Gastrocnemius medialis (tissue), 4 donors: ENCODE measurements around the gene DDI2. TPM values are rescaled to one million over a fixed set of nuclear protein-coding genes. Genes with fewer than 3 reads are reported as not detected.
A peak's percentile ranks its signal among the peaks of the same experiment; 100 is the strongest.

Source experiments
- ATAC-seq, 2 donors: fragments of 150-250 bp; one replicate each; pipeline ENCODE4 v1.9.1; 2016
- DNase-seq, 2 donors: peaks; one replicate each; pipeline ENCODE4 v3.0.0-alpha.2; 2019
- H3K27ac ChIP-seq, 4 donors: fragments of 200-600 bp; sonication (generic); 1 replicate in 1 of 4; 2 replicates in 3 of 4; pipeline ENCODE4 v1.5.1; 2016 to 2018; ENCODE audit warnings: mild to moderate bottlenecking in 2 of 4, moderate library complexity in 1 of 4
- H3K27me3 ChIP-seq, 3 donors: fragments of 200-600 bp; sonication (generic) in 2 of 3; 1 replicate in 1 of 3; 2 replicates in 2 of 3; pipeline versions ENCODE4 v1.5.1 to v1.6.0; 2016 to 2019; ENCODE audit warnings: mild to moderate bottlenecking in 1 of 3, moderate library complexity in 1 of 3
- H3K36me3 ChIP-seq, 2 donors: fragments of 200-600 bp; sonication (generic) in 1 of 2; one replicate each; pipeline ENCODE4 v1.5.1; 2017 to 2018
- H3K4me1 ChIP-seq, 2 donors: fragments of 200-600 bp; sonication (generic) in 1 of 2; one replicate each; pipeline ENCODE4 v1.5.1; 2016 to 2017; ENCODE audit warnings: mild to moderate bottlenecking in 2 of 2
- H3K4me3 ChIP-seq, 4 donors: fragments of 200-600 bp; sonication (generic) in 3 of 4; 1 replicate in 1 of 4; 2 replicates in 3 of 4; pipeline ENCODE4 v1.5.1; 2016 to 2019; ENCODE audit warnings: mild to moderate bottlenecking in 2 of 4
- H3K9me3 ChIP-seq, 3 donors: fragments of 200-600 bp; sonication (generic) in 2 of 3; 1 replicate in 1 of 3; 2 replicates in 2 of 3; pipeline ENCODE4 v1.5.1; 2016 to 2019
- CTCF ChIP-seq, 5 experiments: fragments of 450-650 bp in 3 of 5; fragments of 200-600 bp in 2 of 5; sonication (generic) in 2 of 5; IDR thresholded peaks in 4 of 5; conservative IDR thresholded peaks in 1 of 5; 1 replicate in 4 of 5; 2 replicates in 1 of 5; pipeline ENCODE4 v1.5.1; 2016 to 2019; ENCODE audit warnings: antibody characterized with exemption in 5 of 5, mild to moderate bottlenecking in 3 of 5, moderate library complexity in 3 of 5
- POLR2A ChIP-seq, 2 donors: fragments of 450-650 bp; IDR thresholded peaks; one replicate each; pipeline ENCODE4 v1.6.1; 2017; ENCODE audit warnings: antibody characterized with exemption in 2 of 2, mild to moderate bottlenecking in 2 of 2, moderate library complexity in 2 of 2
- in situ Hi-C, 4 donors: fragments of 200-750 bp; cut with MboI; loops; one replicate each; pipeline versions ENCODE4 v1.15.0 to v1.8.0; 2017; ENCODE audit warnings: low sequenced_read_pairs in 4 of 4
- intact Hi-C: fragments of 100-400 bp; cut with DNase I; formaldehyde crosslinking; loops from one replicate; pipeline ENCODE4 v1.15.1; 2023; ENCODE audit warnings: low total_unique reads
- total RNA-seq, 4 donors: library from RNA; depleted of rRNA; stranded (reverse); fragments of >200 nt; gene quantifications; one replicate each; pipeline versions ENCODE4 v1.1.0 to v1.2.3, GENCODE V29; 2016

Gene DDI2
- total RNA-seq, 4 donors from 2014 or later: 19.0 to 86.7 (median 34.2) TPM

DNA sequence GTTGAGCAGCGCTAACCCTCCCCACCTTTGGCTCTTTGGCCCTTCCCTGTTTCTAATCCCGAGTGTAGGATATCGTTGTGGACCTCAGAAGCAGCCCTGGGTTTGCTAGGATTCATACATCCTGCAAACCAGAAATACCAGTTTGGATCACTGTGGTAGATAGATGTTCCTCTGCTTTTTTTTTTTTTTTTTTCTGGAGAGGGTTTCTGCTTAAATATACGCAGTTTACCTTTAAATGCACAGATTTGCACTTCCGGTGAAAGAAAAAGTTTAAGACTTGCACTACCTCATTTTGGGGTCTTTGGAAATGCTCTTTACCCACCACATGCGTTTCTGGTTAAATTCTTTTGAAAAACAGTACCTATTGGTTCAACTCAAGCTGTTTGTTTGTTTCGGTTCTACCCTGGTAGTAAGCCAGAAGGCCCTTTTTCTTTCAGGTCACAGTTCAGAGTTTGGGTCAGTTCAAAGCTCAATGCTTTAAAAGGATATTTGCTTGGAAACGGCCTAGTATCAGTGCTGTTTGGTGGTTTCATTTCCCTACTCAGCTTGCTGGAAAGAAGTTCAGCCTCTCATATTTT lies 908 bp downstream of the DDI2 start:
- peak overlapping the region; percentile 71 to 93 (median 82) for H3K4me3 ChIP-seq
- in situ Hi-C loops: no loop called here
- TF ChIP-seq CTCF (IDR thresholded peaks at IDR 0.05 in 4 of 5, conservative IDR thresholded peaks at IDR 0.05 in 1 of 5) (no peak), POLR2A (IDR thresholded peaks at IDR 0.05) (no peak)
- no peaks in the 10 kb centered on the region for H3K36me3 ChIP-seq
- no peaks in the 10 kb centered on the region for H3K27me3 ChIP-seq
- no peaks in the 10 kb centered on the region for H3K9me3 ChIP-seq
- peaks cover 40 to 52% of the 10 kb centered on the region in 2 donors for H3K4me1 ChIP-seq
- peak overlapping the region; percentile 93 to 98 (median 95) for H3K27ac ChIP-seq
- intact Hi-C loops: loop anchor here (2.0 to 5.0 kb wide), 3 partner anchors 64 to 399 kb away; partner anchors contain the start of genes HSPB7 and PLEKHM2
- DNase-seq (no peak), ATAC-seq (no peak)

- in situ Hi-C loops: no loop called here
Measured at GRCh38 chr1:15618655-15619525, 1.6 kb downstream of the DDI2 start.

DNA sequence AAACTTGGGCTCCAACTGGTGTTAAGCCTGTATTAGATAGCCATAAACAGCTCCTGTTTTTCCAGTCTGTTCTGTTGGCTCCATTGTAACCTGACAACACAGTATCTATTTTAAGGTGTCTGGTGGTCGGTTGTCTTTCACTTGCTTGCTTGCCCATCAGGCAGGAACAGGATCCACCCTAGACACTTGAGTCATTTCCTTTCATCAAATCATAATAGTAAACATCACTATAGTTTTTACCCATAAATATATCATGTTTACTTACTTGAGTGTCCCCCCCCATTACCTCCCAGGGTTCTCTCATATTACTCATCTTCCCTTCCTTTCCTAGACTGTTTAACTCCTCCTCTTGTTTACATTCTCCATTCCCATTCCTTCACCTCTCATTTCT lies 2.9 kb downstream of the DDI2 start:
- TF ChIP-seq CTCF (IDR thresholded peaks at IDR 0.05 in 4 of 5, conservative IDR thresholded peaks at IDR 0.05 in 1 of 5) (no peak), POLR2A (IDR thresholded peaks at IDR 0.05) (peak in 1 of 2 donors; percentile 52)
- ATAC-seq (peak in 1 of 2 donors; percentile 44), DNase-seq (no peak)
- peak overlapping the region; percentile 93 to 98 (median 95) for H3K27ac ChIP-seq
- in situ Hi-C loops (no loop called here), intact Hi-C loops (loop anchor here (1.0 to 10.0 kb wide), 2 partner anchors 116 to 215 kb away; partner anchors contain the start of gene SLC25A34)
- H3K4me3 ChIP-seq: peak overlapping the region; percentile 5 to 87 (median 74)
- no peaks in the 10 kb centered on the region for H3K36me3 ChIP-seq
- H3K4me1 ChIP-seq: peaks cover 60 to 71% of the 10 kb centered on the region in 2 donors
- no peaks in the 10 kb centered on the region for H3K27me3 ChIP-seq
- no peaks in the 10 kb centered on the region for H3K9me3 ChIP-seq

More at GRCh38 chr1:15618655-15619525, 1.6 kb downstream of the DDI2 start:
- H3K36me3 ChIP-seq: no peaks in the 10 kb centered on the region
- H3K27ac ChIP-seq: peak overlapping the region; percentile 93 to 98 (median 95)
- H3K27me3 ChIP-seq: no peaks in the 10 kb centered on the region
- no peaks in the 10 kb centered on the region for H3K9me3 ChIP-seq
- no peak for DNase-seq
- H3K4me3 ChIP-seq: peak overlapping the region; percentile 71 to 93 (median 82)
- TF ChIP-seq CTCF (IDR thresholded peaks at IDR 0.05 in 4 of 5, conservative IDR thresholded peaks at IDR 0.05 in 1 of 5) (peak in 2 of 5 experiments; percentile 7 to 12), POLR2A (IDR thresholded peaks at IDR 0.05) (peak; percentile 22 to 61)
- peak; percentile 13 to 46 for ATAC-seq
- H3K4me1 ChIP-seq: peaks cover 47 to 59% of the 10 kb centered on the region in 2 donors
- intact Hi-C loops: loop anchor here (2.0 to 5.0 kb wide), 3 partner anchors 63 to 398 kb away; partner anchors contain the start of genes HSPB7 and PLEKHM2

- H3K36me3 ChIP-seq: no peaks in the 10 kb centered on the region
- in situ Hi-C loops: no loop called here
- no peak for TF ChIP-seq POLR2A (IDR thresholded peaks at IDR 0.05)
- TF ChIP-seq CTCF (IDR thresholded peaks at IDR 0.05 in 4 of 5, conservative IDR thresholded peaks at IDR 0.05 in 1 of 5): no peak
- ATAC-seq (no peak), DNase-seq (no peak)
- H3K9me3 ChIP-seq: no peaks in the 10 kb centered on the region
- peaks cover 69 to 80% of the 10 kb centered on the region in 2 donors for H3K4me1 ChIP-seq
- H3K4me3 ChIP-seq: peak overlapping the region; percentile 5 to 87 (median 74)
- no peaks in the 10 kb centered on the region for H3K27me3 ChIP-seq
- intact Hi-C loops: loop anchor here (1.0 to 10.0 kb wide), 2 partner anchors 115 to 214 kb away; partner anchors contain the start of gene SLC25A34
- H3K27ac ChIP-seq: peak overlapping the region; percentile 93 to 98 (median 95)
Measured at GRCh38 chr1:15620902-15621682, 3.8 kb downstream of the DDI2 start.
